Esophagus muscularis mucosa (tissue), 4 donors: ENCODE data around the gene DOK5. TPM values are rescaled to one million over a fixed set of nuclear protein-coding genes. Genes with fewer than 3 reads are reported as not detected.

Experiments
- DNase-seq: peaks from one replicate; pipeline ENCODE4 v3.0.0-alpha.2; 2017; ENCODE audit errors: extremely low spot score
- H3K27ac ChIP-seq, 4 donors: fragments of 200-600 bp; sonication (generic); replicated peaks in 1 of 4; 1 replicate in 3 of 4; 2 replicates in 1 of 4; pipeline ENCODE4 v1.5.1; 2016 to 2019; ENCODE audit warnings: mild to moderate bottlenecking in 1 of 4
- H3K27me3 ChIP-seq, 4 donors: fragments of 200-600 bp; sonication (generic); one replicate each; pipeline versions ENCODE4 v1.5.1 to v1.6.0; 2016 to 2019
- H3K36me3 ChIP-seq, 4 donors: fragments of 200-600 bp; sonication (generic); one replicate each; pipeline ENCODE4 v1.5.1; 2016 to 2019
- H3K4me1 ChIP-seq, 4 donors: fragments of 200-600 bp; sonication (generic); one replicate each; pipeline ENCODE4 v1.5.1; 2016 to 2019
- H3K4me3 ChIP-seq, 4 donors: fragments of 200-600 bp; sonication (generic); 1 replicate in 2 of 4; 2 replicates in 2 of 4; pipeline ENCODE4 v1.5.1; 2016 to 2019; ENCODE audit warnings: mild to moderate bottlenecking in 4 of 4, moderate library complexity in 1 of 4
- H3K9me3 ChIP-seq, 4 donors: fragments of 200-600 bp; sonication (generic); 1 replicate in 3 of 4; 2 replicates in 1 of 4; pipeline ENCODE4 v1.5.1; 2016 to 2019
- CTCF ChIP-seq, 3 experiments: fragments of 200-600 bp in 2 of 3; fragments of 450-650 bp in 1 of 3; sonication (generic) in 2 of 3; IDR thresholded peaks; one replicate each; pipeline ENCODE4 v1.5.1; 2017 to 2019; ENCODE audit warnings: antibody characterized with exemption in 3 of 3, mild to moderate bottlenecking in 2 of 3, moderate library complexity in 1 of 3
- EP300 ChIP-seq: sonication (generic); formaldehyde crosslinking; IDR thresholded peaks from one replicate; pipeline ENCODE4 v1.6.1; 2017; ENCODE audit warnings: antibody characterized with exemption
- POLR2A ChIP-seq: fragments of 450-650 bp; IDR thresholded peaks from one replicate; pipeline ENCODE4 v1.6.1; 2017; ENCODE audit warnings: antibody characterized with exemption, moderate library complexity, mild to moderate bottlenecking, low read depth
- POLR2AphosphoS5 ChIP-seq, 2 donors: sonication (generic); formaldehyde crosslinking; IDR thresholded peaks; one replicate each; pipeline ENCODE4 v1.6.1; 2017; ENCODE audit warnings: antibody characterized with exemption in 2 of 2
- WGBS: methylation state at CpG from one replicate; pipeline ENCODE4 v1.1.5; 2018; 5-methylcytosine and 5-hydroxymethylcytosine counted together
- intact Hi-C: fragments of 100-400 bp; cut with DNase I; formaldehyde crosslinking; loops from one replicate; pipeline ENCODE4 v1.15.1; 2023
- total RNA-seq, 4 donors: library from RNA; depleted of rRNA; stranded (reverse); fragments of >200 nt; gene quantifications; one replicate each; pipeline versions ENCODE4 v1.1.0 to v1.2.1, GENCODE V29; 2016

DOK5 gene
- total RNA-seq, 4 donors from 2014 or later: 0.32 to 1.5 (median 0.79) TPM

DNA sequence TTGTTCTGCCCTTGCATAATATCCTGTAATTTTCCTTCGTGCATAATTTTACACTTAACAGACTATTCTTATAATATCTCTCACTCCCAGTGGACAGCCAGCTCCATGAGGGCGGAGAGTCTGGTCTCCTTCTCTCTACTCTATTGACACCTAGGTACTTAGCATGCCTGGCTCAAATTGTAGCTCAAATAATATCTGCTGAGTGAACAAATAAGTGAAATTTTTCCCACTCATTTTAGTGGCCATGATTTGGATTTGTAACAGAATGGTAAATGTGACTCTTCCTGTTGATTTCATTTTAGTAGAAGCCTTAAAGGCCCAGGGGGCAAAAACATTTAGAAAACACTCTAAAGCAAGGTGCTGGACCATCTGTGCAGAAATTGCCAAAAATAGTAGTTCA lies 7.8 kb upstream of the DOK5 start:
- intact Hi-C loops: no loop called here
- no peak for TF ChIP-seq POLR2AphosphoS5 (IDR thresholded peaks at IDR 0.05)
- no peak for TF ChIP-seq POLR2A
- no peak for TF ChIP-seq CTCF (IDR thresholded peaks at IDR 0.05)
- TF ChIP-seq EP300: no peak
- H3K9me3 ChIP-seq: no peaks in the 10 kb centered on the region
- H3K4me1 ChIP-seq: no peaks in the 10 kb centered on the region
- DNase-seq: no peak
- WGBS: 76% methylated on average over 2 of the region's 2 CpGs
- H3K36me3 ChIP-seq: no peaks in the 10 kb centered on the region
- H3K27ac ChIP-seq: no peak overlapping the region
- H3K4me3 ChIP-seq: no peak overlapping the region
- no peaks in the 10 kb centered on the region for H3K27me3 ChIP-seq

GRCh38 chr20:54468082-54468481 lies 7.3 kb upstream of the DOK5 start:
- no peak overlapping the region for H3K27ac ChIP-seq
- H3K4me3 ChIP-seq: no peak overlapping the region
- TF ChIP-seq CTCF (IDR thresholded peaks at IDR 0.05) (no peak), EP300 (no peak), POLR2AphosphoS5 (IDR thresholded peaks at IDR 0.05) (no peak)
- no peaks in the 10 kb centered on the region for H3K36me3 ChIP-seq
- DNase-seq: no peak
- intact Hi-C loops: no loop called here
- no peaks in the 10 kb centered on the region for H3K9me3 ChIP-seq
- 69% methylated on average over 3 of the region's 3 CpGs for WGBS
- H3K27me3 ChIP-seq: no peaks in the 10 kb centered on the region
- H3K4me1 ChIP-seq: no peaks in the 10 kb centered on the region

DNA sequence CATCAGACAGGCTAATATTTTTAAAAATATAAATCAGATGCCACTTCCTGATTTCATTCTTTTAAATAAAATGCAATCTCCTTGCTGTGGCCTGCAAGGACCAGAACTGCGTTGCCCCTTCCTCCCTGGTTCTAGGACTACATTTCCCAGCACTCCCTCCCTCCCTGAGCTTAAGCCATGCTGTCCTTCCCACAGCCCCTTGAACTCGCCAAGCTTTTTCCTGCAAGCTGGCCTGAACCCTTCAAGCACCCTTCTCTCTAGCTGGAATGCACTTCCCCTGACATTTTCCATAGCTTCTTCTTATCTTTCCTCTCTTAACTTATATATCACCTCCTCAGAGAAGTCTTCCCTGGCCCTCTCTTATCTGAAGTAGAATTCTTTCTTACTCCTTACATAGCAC lies 6.1 kb upstream of the DOK5 start:
- no peaks in the 10 kb centered on the region for H3K9me3 ChIP-seq
- no peak for DNase-seq
- intact Hi-C loops: no loop called here
- no peaks in the 10 kb centered on the region for H3K27me3 ChIP-seq
- H3K27ac ChIP-seq: no peak overlapping the region
- no peak for TF ChIP-seq EP300
- no peak for TF ChIP-seq POLR2AphosphoS5 (IDR thresholded peaks at IDR 0.05)
- H3K4me3 ChIP-seq: no peak overlapping the region
- H3K4me1 ChIP-seq: no peaks in the 10 kb centered on the region
- H3K36me3 ChIP-seq: no peaks in the 10 kb centered on the region
- WGBS: 63% methylated on average over 2 of the region's 2 CpGs

GRCh38 chr20:54469952-54470351 lies 5.4 kb upstream of the DOK5 start:
- no peak overlapping the region for H3K27ac ChIP-seq
- no peaks in the 10 kb centered on the region for H3K27me3 ChIP-seq
- no peak for DNase-seq

GRCh38 chr20:54470697-54471096 lies 4.7 kb upstream of the DOK5 start:
- 98% methylated on average over 15 of the region's 15 CpGs for WGBS
- intact Hi-C loops: no loop called here

More at GRCh38 chr20:54469952-54470351, 5.4 kb upstream of the DOK5 start:
- no peaks in the 10 kb centered on the region for H3K36me3 ChIP-seq
- intact Hi-C loops: no loop called here
- no peak for TF ChIP-seq POLR2AphosphoS5 (IDR thresholded peaks at IDR 0.05)
- TF ChIP-seq EP300: no peak
- no peak for TF ChIP-seq CTCF (IDR thresholded peaks at IDR 0.05)
- no peak for TF ChIP-seq POLR2A
- H3K4me1 ChIP-seq: peaks cover 0 to 5% (median 0%) of the 10 kb centered on the region in 4 donors
- WGBS: 67% methylated on average over 1 of the region's 1 CpG
- no peaks in the 10 kb centered on the region for H3K9me3 ChIP-seq
- H3K4me3 ChIP-seq: no peak overlapping the region

More at GRCh38 chr20:54470697-54471096, 4.7 kb upstream of the DOK5 start:
- TF ChIP-seq CTCF (IDR thresholded peaks at IDR 0.05): no peak
- no peak for TF ChIP-seq POLR2A
- TF ChIP-seq EP300: no peak
- no peak for TF ChIP-seq POLR2AphosphoS5 (IDR thresholded peaks at IDR 0.05)
- Histone ChIP-seq H3K4me3 (no peak overlapping the region), H3K9me3 (no peaks in the 10 kb centered on the region), H3K27me3 (peaks cover 0 to 7% (median 0%) of the 10 kb centered on the region in 4 donors), H3K27ac (no peak overlapping the region), H3K4me1 (peaks cover 0 to 12% (median 4%) of the 10 kb centered on the region in 4 donors), H3K36me3 (no peaks in the 10 kb centered on the region)
- peak; percentile 79 for DNase-seq
